Calu3 (cell line): ENCODE measurements around the gene UBA5. TPM values are rescaled to one million over a fixed set of nuclear protein-coding genes. Genes with fewer than 3 reads are reported as not detected.

Experiments
- BruUV-seq: library from RNA; stranded (reverse); fragments of 400-500 nt; replicated peaks from 2 replicates; lab custom pipeline; 2021; lab: Mats Ljungman, UMichigan
- CTCF ChIA-PET: fragments of 300-600 bp; sonication (Branson Sonifier 250); formaldehyde crosslinking; loops from one replicate; lab custom pipeline; 2022; ENCODE audit warnings: antibody characterized with exemption; lab: Charles Lee
- DNase-seq: peaks from one replicate; pipeline ENCODE4 v3.0.0; 2022
- H3K27ac Mint-ChIP-seq: one replicate; pipeline ENCODE4 v1.8.0; 2022; ENCODE audit warnings: mixed read lengths; ENCODE audit not compliant: unreplicated experiment
- H3K27me3 Mint-ChIP-seq: one replicate; pipeline ENCODE4 v1.8.0; 2022; ENCODE audit warnings: mixed read lengths; ENCODE audit not compliant: unreplicated experiment
- H3K36me3 Mint-ChIP-seq: one replicate; pipeline ENCODE4 v1.8.0; 2022; ENCODE audit warnings: mild to moderate bottlenecking, moderate library complexity, mixed read lengths; ENCODE audit not compliant: insufficient read depth, unreplicated experiment
- H3K4me1 Mint-ChIP-seq: one replicate; pipeline ENCODE4 v1.8.0; 2022; ENCODE audit warnings: mild to moderate bottlenecking, low read depth, mixed read lengths; ENCODE audit not compliant: unreplicated experiment
- H3K4me3 Mint-ChIP-seq: one replicate; pipeline ENCODE4 v1.8.0; 2022; ENCODE audit warnings: mild to moderate bottlenecking, low read depth, moderate library complexity, mixed read lengths; ENCODE audit not compliant: unreplicated experiment
- H3K9me3 Mint-ChIP-seq: one replicate; pipeline ENCODE4 v1.8.0; 2022; ENCODE audit warnings: low read depth, mixed read lengths; ENCODE audit not compliant: unreplicated experiment
- intact Hi-C: fragments of 100-400 bp; cut with micrococcal nuclease; formaldehyde crosslinking; loops from one replicate; pipeline ENCODE4 v1.10.0; 2022; ENCODE audit not compliant: unreplicated experiment
- total RNA-seq: library from RNA; stranded (reverse); gene quantifications from 2 replicates; pipeline ENCODE4 v1.2.3, GENCODE V29; 2022
- TF ChIP-seq, protein P1 (sequence below): fragments of 200-600 bp; IDR thresholded peaks from one replicate; pipeline ENCODE4 v1.8.0; 2022; ENCODE audit warnings: antibody characterized with exemption; ENCODE audit not compliant: unreplicated experiment

Gene UBA5
- total RNA-seq, 1 experiment from 2014 or later, result 65.5 TPM

GRCh38 chr3:132622148-132622547 is 38.0 kb upstream of the UBA5 start:
- CTCF ChIA-PET, result no interaction called here
- Mint-ChIP-seq H3K36me3 (no peaks in the 10 kb centered on the region), H3K4me3 (no peak overlapping the region), H3K4me1 (no peaks in the 10 kb centered on the region), H3K27me3 (no peaks in the 10 kb centered on the region), H3K27ac (no peak overlapping the region), H3K9me3 (no peaks in the 10 kb centered on the region)
- TF ChIP-seq, protein P1, sequence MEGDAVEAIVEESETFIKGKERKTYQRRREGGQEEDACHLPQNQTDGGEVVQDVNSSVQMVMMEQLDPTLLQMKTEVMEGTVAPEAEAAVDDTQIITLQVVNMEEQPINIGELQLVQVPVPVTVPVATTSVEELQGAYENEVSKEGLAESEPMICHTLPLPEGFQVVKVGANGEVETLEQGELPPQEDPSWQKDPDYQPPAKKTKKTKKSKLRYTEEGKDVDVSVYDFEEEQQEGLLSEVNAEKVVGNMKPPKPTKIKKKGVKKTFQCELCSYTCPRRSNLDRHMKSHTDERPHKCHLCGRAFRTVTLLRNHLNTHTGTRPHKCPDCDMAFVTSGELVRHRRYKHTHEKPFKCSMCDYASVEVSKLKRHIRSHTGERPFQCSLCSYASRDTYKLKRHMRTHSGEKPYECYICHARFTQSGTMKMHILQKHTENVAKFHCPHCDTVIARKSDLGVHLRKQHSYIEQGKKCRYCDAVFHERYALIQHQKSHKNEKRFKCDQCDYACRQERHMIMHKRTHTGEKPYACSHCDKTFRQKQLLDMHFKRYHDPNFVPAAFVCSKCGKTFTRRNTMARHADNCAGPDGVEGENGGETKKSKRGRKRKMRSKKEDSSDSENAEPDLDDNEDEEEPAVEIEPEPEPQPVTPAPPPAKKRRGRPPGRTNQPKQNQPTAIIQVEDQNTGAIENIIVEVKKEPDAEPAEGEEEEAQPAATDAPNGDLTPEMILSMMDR, result no peak
- intact Hi-C loops, result no loop called here
- no peak for DNase-seq
- no TSS peak for BruUV-seq

- H3K36me3 Mint-ChIP-seq, result no peaks in the 10 kb centered on the region
- intact Hi-C loops, result no loop called here
- DNase-seq, result no peak
- CTCF ChIA-PET, result no interaction called here
- H3K4me3 Mint-ChIP-seq, result no peak overlapping the region
- H3K27ac Mint-ChIP-seq, result no peak overlapping the region
- TF ChIP-seq, protein P1, result no peak
- no peaks in the 10 kb centered on the region for H3K9me3 Mint-ChIP-seq
- no peaks in the 10 kb centered on the region for H3K4me1 Mint-ChIP-seq
- H3K27me3 Mint-ChIP-seq, result no peaks in the 10 kb centered on the region
- no TSS peak for BruUV-seq
Observed at GRCh38 chr3:132622761-132623160, 37.4 kb upstream of the UBA5 start.

DNA sequence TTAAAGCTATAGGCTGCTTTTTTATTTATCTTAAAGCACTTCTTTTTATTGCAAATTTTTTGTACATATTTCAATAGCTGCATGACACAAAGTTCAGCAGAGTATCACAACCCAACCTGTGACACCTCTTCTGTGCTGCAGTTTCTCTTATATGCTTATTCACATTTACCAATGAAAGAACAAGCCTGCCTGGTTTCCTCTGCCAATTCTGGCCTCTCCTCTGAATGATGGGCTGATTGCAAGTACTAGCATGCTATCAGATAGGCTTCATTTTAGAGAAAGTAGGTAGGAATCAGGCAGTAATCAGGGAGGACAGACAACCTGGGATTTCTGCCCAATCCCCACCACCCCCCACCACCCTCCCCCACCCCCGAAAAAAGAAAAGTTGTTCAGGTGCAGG is 36.5 kb upstream of the UBA5 start:
- no peaks in the 10 kb centered on the region for H3K36me3 Mint-ChIP-seq
- CTCF ChIA-PET, result no interaction called here
- H3K27ac Mint-ChIP-seq, result no peak overlapping the region
- no peak overlapping the region for H3K4me3 Mint-ChIP-seq
- intact Hi-C loops, result no loop called here
- TF ChIP-seq, protein P1, result no peak
- DNase-seq, result no peak
- no peaks in the 10 kb centered on the region for H3K9me3 Mint-ChIP-seq
- BruUV-seq, result no TSS peak
- no peaks in the 10 kb centered on the region for H3K27me3 Mint-ChIP-seq
- H3K4me1 Mint-ChIP-seq, result no peaks in the 10 kb centered on the region

DNA sequence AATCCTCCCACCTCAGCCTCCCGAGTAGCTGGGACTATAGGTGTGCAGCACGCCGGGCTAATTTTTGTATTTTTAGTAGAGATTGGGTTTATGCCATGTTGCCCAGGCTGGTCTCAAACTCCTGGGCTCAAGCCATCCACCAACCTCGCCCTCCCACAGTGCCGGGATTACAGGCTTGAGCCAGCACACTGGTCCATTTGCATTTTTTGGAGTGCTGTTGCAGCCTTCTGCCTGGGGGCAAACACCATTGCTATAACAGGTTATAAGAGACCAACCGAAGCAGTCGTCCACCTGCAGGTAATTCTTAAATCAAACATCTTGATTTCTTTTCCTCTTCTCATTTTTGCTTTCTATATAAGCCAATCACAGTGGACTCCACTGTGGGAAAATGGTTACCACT is 35.3 kb upstream of the UBA5 start:
- Mint-ChIP-seq H3K4me3 (no peak overlapping the region), H3K9me3 (no peaks in the 10 kb centered on the region), H3K4me1 (peaks cover 3% of the 10 kb centered on the region), H3K27me3 (no peaks in the 10 kb centered on the region), H3K36me3 (no peaks in the 10 kb centered on the region), H3K27ac (no peak overlapping the region)
- TF ChIP-seq, protein P1, result no peak
- BruUV-seq, result no TSS peak
- DNase-seq, result no peak
- intact Hi-C loops, result no loop called here
- CTCF ChIA-PET, result no interaction called here
